CD4-positive, alpha-beta T cell treated with Interleukin-4 for 4 hours (primary cell): Measurements from ENCODE around the gene ZBTB17.
"Not testable (repeated sequence)": the region's sequence is repeated elsewhere in the genome, so short reads cannot be mapped to it uniquely, and the experiment has no call there.

Experiments
- DNase-seq: peaks from one replicate; pipeline ENCODE4 v3.0.0-alpha.2; 2020

Gene ZBTB17

DNA sequence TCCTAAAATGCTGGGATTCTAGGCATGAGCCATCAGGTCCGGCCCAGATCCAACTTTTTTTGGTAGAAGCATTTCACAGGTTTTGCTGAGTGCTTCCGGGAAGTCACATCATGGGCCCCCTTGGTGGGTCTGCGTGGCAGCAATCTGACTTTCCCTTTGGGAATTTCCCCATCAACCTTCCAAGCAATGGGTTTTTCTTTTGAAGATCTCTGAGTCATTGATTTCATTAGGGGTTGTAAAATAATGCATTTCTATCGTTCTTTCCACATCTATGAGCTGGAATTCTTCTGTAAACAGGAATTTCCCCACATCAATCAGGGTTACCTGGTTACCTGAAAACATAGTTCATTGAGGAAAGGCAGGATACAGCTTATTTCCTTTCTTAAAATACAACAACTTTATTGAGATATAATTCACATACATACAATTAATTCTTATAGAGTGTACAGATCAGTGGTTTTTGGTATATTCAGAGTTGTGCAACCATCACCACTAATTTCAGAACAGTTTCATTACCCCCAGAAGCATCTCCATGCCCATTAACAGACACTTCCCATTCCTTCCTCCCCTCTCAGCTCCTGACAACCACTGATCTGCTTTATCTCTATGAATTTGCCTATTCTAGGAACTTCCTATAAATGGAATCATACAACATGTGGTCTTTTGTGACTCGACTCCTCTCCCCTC, 9.9 kb upstream of the ZBTB17 start:
- DNase-seq = no peak

DNA sequence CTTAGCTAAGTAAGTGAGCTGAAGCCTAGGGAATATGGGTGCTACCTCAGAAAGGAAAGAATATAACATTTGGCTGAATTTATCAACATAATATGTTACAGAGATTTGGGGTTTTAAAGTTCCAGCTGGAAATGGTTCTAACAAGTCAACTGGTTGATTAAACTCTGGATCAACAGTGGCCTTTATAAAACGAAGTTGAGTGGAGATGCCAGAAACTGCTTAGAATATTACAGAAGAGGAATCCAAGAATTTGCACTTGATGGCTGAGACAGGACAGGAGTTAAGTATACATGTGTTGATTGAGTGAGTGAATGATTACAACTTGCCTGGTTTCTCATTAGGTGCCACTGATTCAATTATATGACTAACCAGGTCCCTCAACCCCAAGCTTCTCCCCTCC, 7.4 kb upstream of the ZBTB17 start:
- DNase-seq = no peak

GRCh38 chr1:15981679-15982078, 5.8 kb upstream of the ZBTB17 start:
- no peak for DNase-seq

DNA sequence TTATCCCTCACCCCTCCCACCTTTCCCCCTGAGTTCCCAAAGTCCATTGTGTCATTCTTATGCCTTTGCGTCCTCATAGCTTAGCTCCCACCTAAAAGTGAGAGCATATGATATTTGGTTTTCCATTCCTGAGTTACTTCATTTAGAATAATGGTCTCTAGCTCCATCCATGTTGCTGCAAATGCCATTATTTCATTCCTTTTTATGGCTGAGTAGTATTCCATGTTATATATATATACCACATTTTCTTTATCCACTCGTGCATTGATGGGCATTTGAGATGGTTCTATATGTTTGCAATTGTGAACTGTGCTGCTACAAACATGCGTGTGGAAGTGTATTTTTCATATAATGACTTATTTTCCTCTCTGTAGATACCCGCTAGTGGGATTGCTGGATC, 2.0 kb upstream of the ZBTB17 start:
- not testable (repeated sequence) for DNase-seq

GRCh38 chr1:15975358-15975804, 520 bp downstream of the ZBTB17 start:
- DNase-seq = peak; percentile 62

DNA sequence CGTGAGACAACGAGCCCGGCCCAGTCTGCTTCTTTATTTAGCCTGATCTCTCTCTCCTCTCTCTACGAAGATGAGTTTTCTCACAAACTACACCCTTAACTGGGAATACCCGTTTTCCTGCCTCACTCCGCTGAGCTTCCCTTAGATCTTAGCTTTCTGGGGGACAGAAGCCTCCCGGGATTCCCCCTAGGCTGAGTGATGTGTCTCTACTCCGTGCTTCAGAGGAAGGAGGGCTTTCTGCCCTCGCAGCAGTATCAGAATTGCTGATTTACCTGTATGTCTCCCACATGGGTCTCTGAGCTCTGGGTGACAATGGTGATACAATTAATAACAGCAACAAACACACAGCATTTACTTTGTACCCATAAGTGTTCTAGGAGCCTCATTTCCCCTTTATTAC, 1.0 kb downstream of the ZBTB17 start:
- DNase-seq = no peak

- no peak for DNase-seq
Observed at GRCh38 chr1:15973772-15974171, 2.1 kb downstream of the ZBTB17 start.

GRCh38 chr1:15972409-15972808, 3.5 kb downstream of the ZBTB17 start:
- no peak for DNase-seq

DNA sequence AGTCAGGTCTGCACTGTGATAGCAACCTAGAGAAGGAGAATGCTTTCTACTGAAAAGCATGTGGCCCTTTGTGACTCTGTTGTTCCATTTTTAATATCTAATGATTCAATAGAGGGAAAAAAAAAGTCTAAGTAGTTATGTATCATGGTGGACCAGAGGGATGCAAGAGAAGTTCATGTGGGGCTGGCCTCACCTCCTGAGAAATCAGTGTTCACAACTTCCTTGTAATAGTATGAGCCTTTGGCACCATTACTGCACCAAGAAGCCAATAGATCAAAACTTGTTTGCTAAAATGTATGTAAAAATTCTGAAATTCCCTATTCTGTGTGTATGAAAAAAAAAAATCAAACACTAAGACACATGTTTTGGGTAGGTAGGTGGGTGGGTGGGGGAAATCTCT, 5.0 kb downstream of the ZBTB17 start:
- no peak for DNase-seq

DNA sequence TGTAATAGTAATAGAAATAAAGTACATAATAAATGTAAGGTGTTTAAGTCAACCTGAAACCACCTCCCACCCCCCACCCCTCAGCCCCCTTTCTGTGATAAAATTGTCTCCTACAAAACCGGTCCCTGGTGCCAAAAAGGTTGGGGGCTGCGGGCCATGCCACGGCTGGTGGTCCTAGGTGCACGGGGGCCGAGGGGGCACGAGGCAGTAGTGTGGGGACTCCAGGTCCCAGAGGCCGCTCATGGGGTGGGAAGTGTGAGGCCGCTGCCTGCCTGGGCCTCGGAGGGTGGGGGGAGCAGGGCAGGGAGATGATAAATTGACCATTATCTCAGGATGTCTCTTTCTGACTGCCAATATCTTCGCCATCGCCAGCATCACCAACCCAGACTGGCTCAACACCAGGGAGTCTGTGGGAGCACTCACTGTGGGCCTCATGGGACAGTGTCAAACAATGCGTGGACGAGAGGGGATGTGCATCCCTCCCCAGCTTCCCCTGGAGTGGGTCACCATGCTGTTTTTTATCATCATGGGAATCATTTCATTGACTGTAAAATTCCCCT, 6.5 kb downstream of the ZBTB17 start:
- no peak for DNase-seq

GRCh38 chr1:15968172-15968571, 7.7 kb downstream of the ZBTB17 start:
- no peak for DNase-seq

GRCh38 chr1:15966956-15967344, 9.0 kb downstream of the ZBTB17 start:
- DNase-seq = no peak

DNA sequence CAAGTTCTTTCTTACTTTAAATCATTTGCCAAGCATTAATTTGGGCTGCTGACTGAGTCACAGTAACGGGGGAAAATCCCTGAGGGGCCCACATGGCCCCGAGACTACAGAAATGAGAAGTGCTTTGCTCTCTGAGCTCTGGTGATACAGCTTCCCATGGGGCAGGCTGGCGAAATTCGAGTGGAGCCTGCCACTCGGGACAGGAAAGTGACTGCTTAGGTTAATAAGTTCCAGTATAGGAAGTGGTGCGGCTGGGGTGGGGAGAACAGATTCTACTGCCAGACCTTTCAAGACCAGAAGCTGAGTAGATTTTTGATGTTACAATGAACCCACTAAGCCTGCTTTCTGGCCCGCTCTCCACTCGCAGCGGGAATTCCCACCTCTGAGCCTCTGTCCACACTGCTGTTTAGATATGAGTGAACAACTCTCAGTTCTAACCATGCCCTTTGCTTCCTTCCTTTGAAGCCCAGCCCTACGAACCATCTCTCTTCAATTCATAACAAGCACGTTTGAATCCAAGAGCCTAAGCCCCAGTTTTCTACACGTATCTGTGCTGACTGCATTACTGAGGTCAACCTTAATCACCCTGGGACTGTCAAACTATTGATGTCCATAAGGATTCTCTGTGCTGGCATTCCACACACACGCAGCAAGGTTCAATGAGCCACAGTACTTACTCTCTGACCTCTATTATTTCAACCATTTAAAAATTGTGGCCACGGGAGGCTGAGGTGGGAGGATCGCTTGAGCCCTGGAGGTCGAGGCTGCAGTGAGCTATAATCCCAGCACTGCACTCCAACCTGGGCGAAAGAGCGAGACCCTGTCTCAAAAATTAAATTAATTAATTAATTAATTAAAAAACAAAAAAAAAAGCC, 9.6 kb downstream of the ZBTB17 start:
- DNase-seq = peak; percentile 68

DNA sequence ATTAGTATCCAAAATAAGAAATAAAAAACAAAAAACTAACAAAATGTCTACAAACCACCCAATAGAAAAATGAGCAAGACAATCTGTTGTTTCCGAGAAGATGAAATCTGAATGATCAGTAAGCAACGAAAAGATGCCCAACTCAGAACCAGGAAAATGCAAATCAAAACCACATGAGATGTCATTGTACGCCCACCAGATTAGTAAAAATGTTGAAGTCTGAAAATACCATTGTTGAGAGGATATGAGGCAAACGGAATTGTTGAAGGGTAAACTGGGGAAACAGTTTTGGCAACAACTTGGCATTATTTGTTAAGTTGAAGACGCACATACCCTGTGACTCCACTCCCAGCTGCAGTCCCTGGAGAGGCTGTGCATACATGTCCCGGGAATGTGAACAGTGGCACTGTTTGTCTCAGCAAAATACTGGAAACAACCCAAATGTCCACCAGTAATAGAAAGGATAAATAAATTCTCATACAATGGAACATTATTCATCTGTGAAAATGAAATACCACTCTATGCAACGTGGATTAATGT, 10.6 kb downstream of the ZBTB17 start:
- DNase-seq = no peak

DNA sequence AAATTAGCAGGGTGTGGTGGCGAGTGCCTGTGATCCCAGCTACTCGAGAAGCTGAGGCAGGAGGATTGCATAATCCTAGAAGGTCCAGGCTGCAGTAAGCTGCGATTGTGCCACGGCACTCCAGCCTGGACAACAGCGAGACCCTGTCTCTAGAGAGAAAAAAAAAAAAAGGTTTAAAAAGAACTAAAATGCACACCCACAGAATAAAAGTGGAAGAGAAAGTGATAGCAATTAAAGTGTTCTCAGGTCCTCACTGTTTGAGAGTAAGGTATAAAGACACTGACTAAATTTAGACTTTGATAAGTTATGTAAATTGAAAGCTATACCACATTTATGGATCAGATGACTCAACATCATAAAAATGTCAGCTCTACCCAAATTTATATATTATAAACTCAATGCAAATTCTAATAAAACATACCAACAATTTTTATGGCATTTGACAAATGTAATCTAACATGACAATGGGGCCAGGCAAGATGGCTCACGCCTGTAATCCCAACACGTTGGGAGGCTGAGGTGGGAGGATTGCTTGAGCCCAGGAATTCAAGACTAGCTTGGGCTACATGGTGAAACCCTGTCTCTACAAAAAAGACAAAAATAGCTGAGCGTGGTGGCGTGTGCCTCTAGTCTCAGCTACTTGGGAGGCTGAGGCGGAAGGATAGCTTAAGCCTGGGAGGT, 11.8 kb downstream of the ZBTB17 start:
- DNase-seq = no peak

DNA sequence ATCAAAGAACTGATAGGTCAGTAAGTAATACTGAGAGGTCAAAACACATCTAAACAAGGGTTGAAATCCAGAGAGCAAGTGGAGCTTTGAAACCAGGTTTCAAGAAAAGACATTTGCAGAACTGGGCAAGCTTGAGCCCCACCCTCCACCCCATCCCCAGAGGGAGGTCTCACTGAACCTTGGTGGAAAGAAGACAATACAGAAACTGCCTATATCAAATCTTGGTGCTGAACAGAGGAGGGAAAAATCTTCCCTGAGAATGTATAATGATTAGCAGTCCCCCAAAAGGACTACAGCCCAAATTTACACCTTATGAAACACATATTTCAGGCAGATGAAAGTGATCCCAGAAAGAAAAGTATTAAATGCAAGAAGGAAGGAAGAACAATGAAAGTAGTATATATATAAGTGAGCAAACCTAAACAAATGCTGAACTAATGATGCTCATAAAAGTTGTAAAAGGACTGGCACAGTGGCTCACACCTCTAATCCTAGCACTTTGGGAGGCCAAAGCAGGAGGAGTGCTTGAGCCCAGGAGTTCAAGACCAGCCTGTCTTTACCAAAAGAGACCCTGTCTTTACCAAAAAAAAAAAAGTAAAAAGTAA, 12.4 kb downstream of the ZBTB17 start:
- DNase-seq = no peak

GRCh38 chr1:15962671-15963362, 13.1 kb downstream of the ZBTB17 start:
- no peak for DNase-seq

DNA sequence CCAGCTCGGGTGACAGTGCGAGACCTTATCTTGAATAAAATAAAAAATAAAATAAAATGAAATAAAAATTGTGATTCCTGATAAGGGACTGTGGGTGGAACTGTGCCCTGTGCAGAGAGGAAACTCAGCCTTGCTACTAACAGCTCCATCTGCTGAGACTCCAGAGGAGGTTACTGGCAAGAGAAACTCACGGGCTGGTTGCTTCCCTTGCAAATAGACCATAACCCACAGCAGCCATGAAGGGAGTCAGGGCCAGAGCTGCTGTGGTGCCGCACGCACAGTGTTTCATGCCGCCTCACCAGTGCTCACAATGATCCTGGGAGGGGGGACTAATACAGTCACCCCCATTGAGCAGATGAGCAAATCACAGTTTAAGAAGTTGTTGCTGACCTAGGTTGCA, 13.7 kb downstream of the ZBTB17 start:
- no peak for DNase-seq

DNA sequence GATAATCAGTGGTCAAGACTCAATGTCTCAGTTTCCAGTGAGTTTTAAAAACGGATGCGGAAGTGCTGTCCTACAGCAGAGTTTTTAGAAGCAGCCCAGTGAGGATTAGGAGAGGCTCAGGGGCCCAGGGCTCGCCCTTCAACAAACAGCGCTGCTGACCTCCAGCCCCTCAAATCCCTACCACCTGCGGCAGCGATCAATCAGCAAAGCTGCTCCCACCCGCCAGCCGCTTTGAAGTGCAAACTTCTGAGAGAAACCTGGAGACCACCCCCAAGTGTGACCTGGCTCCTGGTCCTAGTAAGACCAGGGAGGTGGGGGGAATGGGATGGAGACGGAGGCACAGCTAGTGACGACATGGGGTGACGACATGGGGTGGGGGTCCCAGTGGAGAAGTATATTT, 14.4 kb downstream of the ZBTB17 start:
- DNase-seq = no peak

GRCh38 chr1:15960808-15961207, 15.1 kb downstream of the ZBTB17 start:
- DNase-seq = no peak

DNA sequence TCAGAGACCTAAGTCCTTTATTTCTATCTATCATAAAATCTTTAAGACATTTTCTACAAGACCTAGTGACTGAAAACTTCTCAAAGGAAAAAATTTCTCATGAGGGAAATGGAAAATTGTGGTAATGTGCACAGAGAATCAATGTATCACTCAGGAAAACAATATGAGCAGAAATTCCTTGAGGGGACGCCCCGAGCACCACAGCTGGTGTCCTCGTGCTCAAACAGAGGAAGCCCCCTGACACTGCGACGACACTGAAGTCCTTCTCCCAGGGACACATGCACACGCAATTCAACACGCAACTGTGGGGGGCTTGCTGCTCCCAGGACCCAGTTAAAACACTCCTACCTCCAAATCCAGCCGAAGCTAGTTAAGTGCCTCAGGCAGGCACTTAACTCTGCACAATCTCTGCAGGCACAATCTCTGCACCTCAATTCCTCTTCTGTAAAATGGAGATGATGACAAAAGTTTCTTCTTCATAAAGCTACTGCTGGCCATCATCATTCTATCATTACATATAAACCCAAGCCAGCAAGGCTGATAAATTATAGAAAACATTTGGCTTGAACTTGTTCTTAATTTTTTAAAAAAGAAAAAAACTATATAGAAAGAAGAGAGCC, 16.0 kb downstream of the ZBTB17 start:
- DNase-seq = no peak

DNA sequence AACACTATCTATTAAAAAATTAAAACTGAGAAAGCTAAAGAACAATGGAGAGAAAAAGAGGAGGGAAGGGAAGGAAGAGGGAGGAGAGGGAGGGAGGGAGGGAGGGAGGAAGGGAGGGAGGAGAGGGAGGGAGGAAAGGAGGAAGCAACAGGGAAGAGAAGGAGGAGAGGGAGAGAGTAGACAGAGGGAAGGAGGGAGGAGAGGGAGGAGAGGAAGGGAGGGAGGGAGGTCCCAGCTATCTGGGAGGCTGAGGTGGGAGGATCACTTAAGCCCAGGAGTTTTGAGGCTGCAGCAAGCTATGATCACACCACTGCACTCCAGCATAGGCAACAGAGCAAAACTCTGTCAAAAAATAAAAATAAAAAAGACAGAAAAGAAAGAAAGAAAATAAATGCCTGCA, 16.5 kb downstream of the ZBTB17 start:
- no peak for DNase-seq
